OCI-LY3 (cell line): ENCODE data around the gene FGFBP1.

Source experiments
- H2AFZ ChIP-seq: fragments of 200-600, 300-600 bp; shearing (Covaris generic); 2 replicates; pipeline ENCODE4 v1.6.0; 2014; ENCODE audit warnings: antibody characterized with exemption, low read depth, low read length
- H3K27ac ChIP-seq: fragments of 200-600, 300-600 bp; sonication (generic); 2 replicates; pipeline ENCODE4 v1.5.1; 2014; ENCODE audit warnings: mild to moderate bottlenecking, low read length, moderate library complexity, mixed read lengths
- H3K27me3 ChIP-seq: fragments of 200-600, 300-600 bp; sonication (generic); 2 replicates; pipeline ENCODE4 v1.6.1; 2014; ENCODE audit warnings: low read depth, low read length, mixed read lengths
- H3K36me3 ChIP-seq: fragments of 200-600, 300-600 bp; sonication (generic); replicated peaks from 2 replicates; pipeline ENCODE3; 2014; ENCODE audit warnings: low read depth, low read length, mixed read lengths
- H3K4me1 ChIP-seq: fragments of 300-600, 200-600 bp; sonication (generic); 2 replicates; pipeline ENCODE4 v1.6.1; 2014; ENCODE audit warnings: low read length, mixed read lengths
- H3K4me2 ChIP-seq: fragments of 200-600, 300-600 bp; sonication (generic); 2 replicates; pipeline ENCODE4 v1.6.1; 2014; ENCODE audit warnings: low read length, mixed read lengths
- H3K4me3 ChIP-seq: fragments of 300-600, 200-600 bp; sonication (generic); 2 replicates; pipeline ENCODE4 v1.5.1; 2014; ENCODE audit warnings: antibody characterized with exemption, mild to moderate bottlenecking, low read length, moderate library complexity
- H3K79me2 ChIP-seq: fragments of 300-600, 200-600 bp; shearing (Covaris generic); 2 replicates; pipeline ENCODE4 v1.6.1; 2014; ENCODE audit warnings: mild to moderate bottlenecking, low read length, mixed read lengths
- H3K9ac ChIP-seq: fragments of 300-600, 200-600 bp; shearing (Covaris generic); 2 replicates; pipeline ENCODE4 v1.6.0; 2014; ENCODE audit warnings: mild to moderate bottlenecking, low read length, moderate library complexity
- H3K9me3 ChIP-seq: fragments of 200-600, 300-600 bp; shearing (Covaris generic); 2 replicates; pipeline ENCODE4 v1.6.1; 2014; ENCODE audit warnings: low read length, mixed read lengths; ENCODE audit not compliant: insufficient read depth
- H4K20me1 ChIP-seq: fragments of 200-600, 300-600 bp; sonication (generic); 2 replicates; pipeline ENCODE4 v1.6.1; 2016; ENCODE audit warnings: low read length, mixed read lengths; ENCODE audit not compliant: insufficient read depth
- CTCF ChIP-seq: fragments of 200-600, 300-600 bp; sonication (generic); IDR thresholded peaks from 2 replicates; pipeline ENCODE4 v1.5.1; 2014; ENCODE audit warnings: antibody characterized with exemption, low read length, low read depth
- EZH2phosphoT487 ChIP-seq: fragments of 200-600 bp; shearing (Covaris generic); IDR thresholded peaks from 2 replicates; pipeline ENCODE4 v1.6.1; 2018; ENCODE audit warnings: antibody characterized with exemption, mixed run types, low read depth

The FGFBP1 gene

GRCh38 chr4:15968551-15969300 lies 30.2 kb upstream of the FGFBP1 start:
- no peaks in the 10 kb centered on the region for H4K20me1 ChIP-seq
- no peak overlapping the region for H3K4me2 ChIP-seq
- no peaks in the 10 kb centered on the region for H3K9me3 ChIP-seq
- no peak overlapping the region for H3K9ac ChIP-seq
- H3K4me3 ChIP-seq: no peak overlapping the region
- TF ChIP-seq CTCF: no peak
- TF ChIP-seq EZH2phosphoT487: no peak
- no peaks in the 10 kb centered on the region for H3K36me3 ChIP-seq
- H3K79me2 ChIP-seq: no peaks in the 10 kb centered on the region
- H3K4me1 ChIP-seq: peaks cover 4% of the 10 kb centered on the region
- H2AFZ ChIP-seq: no peak overlapping the region
- H3K27ac ChIP-seq: no peak overlapping the region
- H3K27me3 ChIP-seq: no peaks in the 10 kb centered on the region

DNA sequence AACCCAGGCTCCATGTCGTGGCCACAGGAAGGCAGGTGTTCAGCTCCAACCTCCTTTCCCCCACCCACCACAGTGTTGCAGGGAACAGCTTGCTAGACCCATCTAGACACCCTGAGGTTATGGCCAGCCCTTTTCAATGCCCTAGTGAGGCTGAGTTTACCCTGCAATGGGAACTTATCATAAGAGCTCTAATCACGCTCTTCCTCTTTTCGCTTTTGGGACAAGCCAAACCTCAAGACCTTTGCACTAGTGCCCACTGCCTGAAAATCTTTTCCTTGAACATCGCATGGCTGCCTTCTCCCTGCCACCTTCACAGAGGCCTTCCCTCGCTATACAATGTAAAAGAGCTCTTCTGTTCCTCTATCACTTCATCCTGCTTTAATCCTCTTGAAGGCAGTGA lies 26.8 kb upstream of the FGFBP1 start:
- Histone ChIP-seq H3K4me2 (no peak overlapping the region), H3K36me3 (no peaks in the 10 kb centered on the region), H3K79me2 (no peaks in the 10 kb centered on the region), H3K27me3 (no peaks in the 10 kb centered on the region), H3K4me1 (peaks cover 14% of the 10 kb centered on the region), H4K20me1 (no peaks in the 10 kb centered on the region), H3K9ac (no peak overlapping the region), H3K4me3 (no peak overlapping the region), H3K9me3 (no peaks in the 10 kb centered on the region), H3K27ac (no peak overlapping the region), H2AFZ (no peak overlapping the region)
- TF ChIP-seq EZH2phosphoT487 (no peak), CTCF (no peak)

DNA sequence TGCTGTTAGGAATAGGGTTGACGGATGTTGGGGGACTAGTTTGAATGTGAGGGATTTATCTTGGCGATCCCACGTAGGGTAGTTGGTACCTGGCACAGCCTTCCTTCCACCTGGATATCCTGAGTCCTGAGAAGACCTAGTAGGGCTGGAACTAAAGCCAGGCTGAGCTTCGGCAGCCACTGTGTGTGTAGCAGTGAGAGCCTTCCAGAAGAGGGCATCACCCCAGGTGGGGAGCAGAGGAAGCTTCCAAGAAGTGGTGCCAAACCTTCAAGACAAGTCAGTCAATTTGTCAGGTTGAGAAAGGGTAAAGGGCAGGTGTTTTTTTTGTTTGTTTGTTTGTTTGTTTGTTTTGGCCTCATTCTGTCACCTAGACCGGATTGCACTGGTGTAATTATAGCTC lies 25.6 kb upstream of the FGFBP1 start:
- H3K27me3 ChIP-seq: no peaks in the 10 kb centered on the region

DNA sequence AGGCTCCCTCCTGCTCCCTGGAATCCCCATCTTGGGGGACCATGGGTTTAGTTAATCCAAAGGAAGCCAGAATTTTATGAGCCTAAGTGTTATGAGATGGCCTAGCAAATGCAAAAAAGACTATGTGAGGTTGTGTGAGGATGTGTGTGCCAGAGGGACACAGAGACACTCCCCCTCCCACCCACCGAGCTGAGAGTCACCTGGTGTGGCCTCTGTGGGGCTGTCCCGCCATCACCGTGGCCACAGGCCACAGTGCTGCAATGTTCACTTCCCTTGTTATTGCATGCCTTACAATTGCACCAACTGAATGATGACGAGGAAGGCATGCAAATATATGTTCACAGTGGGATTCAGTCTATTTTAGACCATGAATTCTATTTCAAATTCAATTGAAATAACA lies 25.0 kb upstream of the FGFBP1 start:
- Histone ChIP-seq H3K4me2 (peak overlapping the region; percentile 41), H3K27me3 (no peaks in the 10 kb centered on the region), H3K27ac (no peak overlapping the region), H4K20me1 (no peaks in the 10 kb centered on the region), H2AFZ (peak overlapping the region; percentile 53; the same call in 1 of the 2 replicates), H3K4me1 (peaks cover 14% of the 10 kb centered on the region), H3K79me2 (no peaks in the 10 kb centered on the region), H3K9me3 (no peaks in the 10 kb centered on the region), H3K4me3 (peak overlapping the region; percentile 4; the same call in 1 of the 2 replicates), H3K36me3 (no peaks in the 10 kb centered on the region), H3K9ac (no peak overlapping the region)
- TF ChIP-seq CTCF: no peak
- TF ChIP-seq EZH2phosphoT487: no peak

More for the DNA sequence above, 25.6 kb upstream of the FGFBP1 start:
- Histone ChIP-seq H3K36me3 (no peaks in the 10 kb centered on the region), H2AFZ (no peak overlapping the region), H3K79me2 (no peaks in the 10 kb centered on the region), H3K9ac (no peak overlapping the region), H3K4me1 (peaks cover 14% of the 10 kb centered on the region), H3K9me3 (no peaks in the 10 kb centered on the region), H3K27ac (no peak overlapping the region), H3K4me2 (no peak overlapping the region), H3K4me3 (no peak overlapping the region), H4K20me1 (no peaks in the 10 kb centered on the region)
- TF ChIP-seq EZH2phosphoT487 (no peak), CTCF (peak; percentile 18; the same call in 1 of the 2 replicates)
